Measurements from ENCODE around the gene GPER1.

DNA sequence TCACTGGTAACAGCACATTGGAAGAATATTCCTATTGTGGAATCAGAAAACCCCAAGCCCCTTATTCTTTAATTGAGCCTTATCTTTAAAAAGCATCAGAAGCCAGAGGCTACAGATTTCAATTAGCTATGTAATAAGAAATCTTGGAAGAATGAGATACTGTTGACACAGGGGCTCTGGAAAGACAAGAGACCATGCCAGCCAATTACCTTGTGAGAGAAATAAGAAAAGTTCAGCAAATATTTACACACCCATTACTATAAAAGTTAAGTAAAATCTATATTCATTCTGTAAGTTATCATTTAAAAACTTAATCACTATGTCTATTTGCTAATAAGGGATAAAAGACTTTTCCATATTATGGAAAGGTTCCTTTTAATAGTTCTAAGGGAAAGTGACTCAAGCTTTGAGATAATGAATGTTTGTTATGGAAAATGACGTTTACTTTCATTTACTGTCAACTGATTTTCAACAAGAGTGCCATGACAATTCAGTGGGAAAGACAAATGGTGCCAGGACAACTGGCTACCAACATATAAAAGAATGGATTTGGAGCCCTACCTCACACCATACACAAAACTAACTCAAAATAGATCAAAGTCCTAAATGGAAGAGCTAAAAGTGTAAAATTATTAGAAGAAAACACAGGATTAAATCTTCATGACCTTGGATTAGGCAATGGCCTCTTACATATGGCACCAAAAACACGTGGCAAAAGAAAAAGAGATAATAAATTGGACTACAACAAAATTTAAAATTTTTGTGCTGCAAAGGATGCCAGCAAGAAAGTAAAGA is 43.8 kb downstream of the GPER1 start:
- TF ChIP-seq, protein P1, sequence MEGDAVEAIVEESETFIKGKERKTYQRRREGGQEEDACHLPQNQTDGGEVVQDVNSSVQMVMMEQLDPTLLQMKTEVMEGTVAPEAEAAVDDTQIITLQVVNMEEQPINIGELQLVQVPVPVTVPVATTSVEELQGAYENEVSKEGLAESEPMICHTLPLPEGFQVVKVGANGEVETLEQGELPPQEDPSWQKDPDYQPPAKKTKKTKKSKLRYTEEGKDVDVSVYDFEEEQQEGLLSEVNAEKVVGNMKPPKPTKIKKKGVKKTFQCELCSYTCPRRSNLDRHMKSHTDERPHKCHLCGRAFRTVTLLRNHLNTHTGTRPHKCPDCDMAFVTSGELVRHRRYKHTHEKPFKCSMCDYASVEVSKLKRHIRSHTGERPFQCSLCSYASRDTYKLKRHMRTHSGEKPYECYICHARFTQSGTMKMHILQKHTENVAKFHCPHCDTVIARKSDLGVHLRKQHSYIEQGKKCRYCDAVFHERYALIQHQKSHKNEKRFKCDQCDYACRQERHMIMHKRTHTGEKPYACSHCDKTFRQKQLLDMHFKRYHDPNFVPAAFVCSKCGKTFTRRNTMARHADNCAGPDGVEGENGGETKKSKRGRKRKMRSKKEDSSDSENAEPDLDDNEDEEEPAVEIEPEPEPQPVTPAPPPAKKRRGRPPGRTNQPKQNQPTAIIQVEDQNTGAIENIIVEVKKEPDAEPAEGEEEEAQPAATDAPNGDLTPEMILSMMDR (conservative IDR thresholded peaks at IDR 0.05; ENCODE audit: low read length), result no peak
- no peak for TF ChIP-seq EZH2phosphoT487 (IDR thresholded peaks at IDR 0.05; ENCODE audit: borderline replicate concordance, low read depth, low read length)

All from OCI-LY7 (cell line).